HG03354 (cell line): ENCODE results near the gene CCSAP.
"Not testable (repeated sequence)": the region's sequence is repeated elsewhere in the genome, so short reads cannot be mapped to it uniquely, and the experiment has no call there.

Experiments used
- ATAC-seq: cut with Tn5 transposase; IDR thresholded peaks from one replicate; pipeline ENCODE4 v1.9.1; 2021; ENCODE audit warnings: mild to moderate bottlenecking; ENCODE audit not compliant: unreplicated experiment, poor library complexity, severe bottlenecking

The CCSAP gene

GRCh38 chr1:229328598-229329362 lies 14.1 kb downstream of the CCSAP start:
- ATAC-seq = no peak

GRCh38 chr1:229327765-229328164 lies 15.1 kb downstream of the CCSAP start:
- ATAC-seq = not testable (repeated sequence)

- no peak for ATAC-seq
These were observed 16.2 kb downstream of the CCSAP start for GRCh38 chr1:229326601-229327000.

GRCh38 chr1:229325853-229326487 lies 16.9 kb downstream of the CCSAP start:
- ATAC-seq = no peak

- ATAC-seq = no peak
These were observed 17.4 kb downstream of the CCSAP start for GRCh38 chr1:229325401-229325800.

- ATAC-seq = no peak
These were observed 18.8 kb downstream of the CCSAP start for GRCh38 chr1:229323885-229324553.

- no peak for ATAC-seq
These were observed 19.6 kb downstream of the CCSAP start for GRCh38 chr1:229323201-229323600.

- ATAC-seq = no peak
These were observed 23.4 kb downstream of the CCSAP start for GRCh38 chr1:229319487-229319886.

- ATAC-seq = no peak
These were observed 24.8 kb downstream of the CCSAP start for GRCh38 chr1:229318056-229318455.

- ATAC-seq = no peak
These were observed 26.7 kb downstream of the CCSAP start for GRCh38 chr1:229316166-229316565.

GRCh38 chr1:229310833-229311232 lies 32.0 kb downstream of the CCSAP start:
- no peak for ATAC-seq

- ATAC-seq = no peak
These were observed 33.2 kb downstream of the CCSAP start for GRCh38 chr1:229309684-229310083.

GRCh38 chr1:229309074-229309473 lies 33.8 kb downstream of the CCSAP start:
- no peak for ATAC-seq

- ATAC-seq = no peak
These were observed 37.5 kb downstream of the CCSAP start for GRCh38 chr1:229305392-229305791.

GRCh38 chr1:229303855-229304254 lies 39.0 kb downstream of the CCSAP start:
- no peak for ATAC-seq

GRCh38 chr1:229302740-229303139 lies 40.1 kb downstream of the CCSAP start:
- no peak for ATAC-seq

GRCh38 chr1:229300099-229300757 lies 42.6 kb downstream of the CCSAP start:
- no peak for ATAC-seq

- ATAC-seq = no peak
These were observed 43.9 kb downstream of the CCSAP start for GRCh38 chr1:229298887-229299503.

- ATAC-seq = no peak
These were observed 44.4 kb downstream of the CCSAP start for GRCh38 chr1:229298420-229298819.

- ATAC-seq = no peak
These were observed 45.1 kb downstream of the CCSAP start for GRCh38 chr1:229297746-229298145.
